Measurements from ENCODE around the gene SYT1.

The SYT1 gene

DNA sequence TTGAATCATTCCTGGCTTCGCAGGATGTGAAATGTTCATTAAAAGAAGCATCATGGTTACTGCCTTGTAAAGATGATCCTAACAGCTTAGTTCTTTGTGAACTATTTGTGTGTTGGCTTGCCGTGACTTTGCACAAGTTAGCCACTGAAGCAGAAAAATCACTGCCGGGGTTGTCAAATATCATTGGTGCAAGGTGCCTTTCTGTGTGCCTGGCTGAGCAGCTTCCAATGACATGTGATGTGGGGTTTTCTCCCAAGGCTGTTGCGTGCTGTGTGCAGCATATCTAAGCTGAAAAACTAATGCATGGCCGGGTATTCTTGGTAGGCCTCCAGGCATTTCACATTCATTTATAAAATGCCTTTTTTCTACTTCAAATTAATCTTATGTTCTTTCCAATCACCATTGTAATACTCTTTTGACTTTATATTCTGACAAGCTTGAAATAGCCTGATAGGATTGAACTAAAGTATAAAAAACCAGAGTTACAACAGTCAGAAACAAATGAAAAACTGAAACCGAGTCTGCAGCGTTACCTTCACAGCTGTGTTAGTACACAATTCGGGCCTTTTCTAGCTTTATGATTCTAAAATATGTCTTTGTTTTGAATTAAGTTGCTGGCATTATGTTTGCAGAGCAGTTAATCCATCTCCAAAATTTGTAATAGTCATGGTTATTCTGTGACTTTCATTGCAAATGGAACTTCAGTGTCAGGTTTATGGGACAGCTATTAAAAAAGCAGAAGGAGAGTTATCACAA, 222.1 kb downstream of the SYT1 start:
- TF ChIP-seq, protein P1, sequence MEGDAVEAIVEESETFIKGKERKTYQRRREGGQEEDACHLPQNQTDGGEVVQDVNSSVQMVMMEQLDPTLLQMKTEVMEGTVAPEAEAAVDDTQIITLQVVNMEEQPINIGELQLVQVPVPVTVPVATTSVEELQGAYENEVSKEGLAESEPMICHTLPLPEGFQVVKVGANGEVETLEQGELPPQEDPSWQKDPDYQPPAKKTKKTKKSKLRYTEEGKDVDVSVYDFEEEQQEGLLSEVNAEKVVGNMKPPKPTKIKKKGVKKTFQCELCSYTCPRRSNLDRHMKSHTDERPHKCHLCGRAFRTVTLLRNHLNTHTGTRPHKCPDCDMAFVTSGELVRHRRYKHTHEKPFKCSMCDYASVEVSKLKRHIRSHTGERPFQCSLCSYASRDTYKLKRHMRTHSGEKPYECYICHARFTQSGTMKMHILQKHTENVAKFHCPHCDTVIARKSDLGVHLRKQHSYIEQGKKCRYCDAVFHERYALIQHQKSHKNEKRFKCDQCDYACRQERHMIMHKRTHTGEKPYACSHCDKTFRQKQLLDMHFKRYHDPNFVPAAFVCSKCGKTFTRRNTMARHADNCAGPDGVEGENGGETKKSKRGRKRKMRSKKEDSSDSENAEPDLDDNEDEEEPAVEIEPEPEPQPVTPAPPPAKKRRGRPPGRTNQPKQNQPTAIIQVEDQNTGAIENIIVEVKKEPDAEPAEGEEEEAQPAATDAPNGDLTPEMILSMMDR (IDR thresholded peaks at IDR 0.05; ENCODE audit: low read depth, low read length), result no peak
- no peak overlapping the region for H3K4me3 ChIP-seq (ENCODE audit: low read depth, low read length)

DNA sequence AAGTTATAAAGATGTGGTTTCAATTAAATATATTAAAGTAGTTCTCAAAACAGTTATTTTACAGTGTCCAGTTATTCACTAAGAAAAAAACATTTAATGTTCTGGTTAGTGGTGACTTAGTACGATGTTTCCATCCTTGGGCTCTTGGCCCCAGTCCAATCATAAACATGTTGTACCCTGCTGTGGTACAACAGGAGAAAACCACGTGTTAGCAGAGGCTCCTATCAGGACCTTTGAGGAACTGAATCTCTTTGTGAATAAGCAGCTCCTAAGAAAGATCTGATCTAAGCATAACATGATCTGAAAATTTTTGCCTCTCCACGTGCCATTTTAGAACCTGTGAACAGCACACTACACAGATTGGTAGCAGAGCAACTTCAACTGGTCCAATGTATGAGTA, 234.0 kb downstream of the SYT1 start:
- TF ChIP-seq, protein P1 (IDR thresholded peaks at IDR 0.05; ENCODE audit: low read depth, low read length), result no peak
- H3K4me3 ChIP-seq (ENCODE audit: low read depth, low read length), result no peak overlapping the region

DNA sequence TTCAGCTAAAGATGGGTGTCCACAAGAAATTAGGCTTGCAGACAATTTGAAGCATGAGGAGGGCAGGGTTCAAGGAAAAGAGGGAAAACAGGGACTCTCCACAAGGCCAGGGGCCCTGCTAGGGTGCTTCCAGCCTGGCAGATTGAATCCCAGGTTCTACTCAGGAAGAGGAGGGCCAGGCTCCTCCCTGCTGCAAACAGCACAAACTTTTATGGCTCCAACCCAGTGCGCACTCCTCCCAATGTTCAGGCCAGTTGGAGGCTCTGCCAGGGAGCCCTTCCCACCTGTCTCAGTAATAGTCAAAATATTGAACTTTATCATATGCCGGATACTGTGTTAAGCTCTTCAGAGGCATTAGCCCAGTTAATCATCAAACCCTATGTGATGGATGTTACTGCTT, 244.4 kb downstream of the SYT1 start:
- no peak overlapping the region for H3K4me3 ChIP-seq (ENCODE audit: low read depth, low read length)
- TF ChIP-seq, protein P1 (IDR thresholded peaks at IDR 0.05; ENCODE audit: low read depth, low read length), result no peak

DNA sequence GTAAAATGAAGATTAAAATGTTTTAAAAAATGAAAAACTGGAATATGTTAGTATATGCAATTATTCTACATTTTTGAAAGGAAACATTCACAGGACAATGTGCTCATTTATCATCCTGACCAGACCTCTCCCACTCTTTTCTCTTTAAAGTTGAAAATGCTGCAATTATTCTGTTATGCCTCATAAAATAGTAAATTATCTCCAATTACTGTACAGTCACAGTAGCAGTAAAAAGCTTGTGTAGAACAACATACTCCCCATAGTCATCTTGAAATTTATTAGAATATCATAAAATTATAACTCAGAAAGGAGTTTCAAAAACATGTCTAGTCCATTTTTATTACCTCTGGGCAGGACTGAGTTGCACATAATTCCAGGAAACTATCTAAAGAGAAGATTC, 250.3 kb downstream of the SYT1 start:
- H3K4me3 ChIP-seq (ENCODE audit: low read depth, low read length), result no peak overlapping the region
- TF ChIP-seq, protein P1 (IDR thresholded peaks at IDR 0.05; ENCODE audit: low read depth, low read length), result no peak

DNA sequence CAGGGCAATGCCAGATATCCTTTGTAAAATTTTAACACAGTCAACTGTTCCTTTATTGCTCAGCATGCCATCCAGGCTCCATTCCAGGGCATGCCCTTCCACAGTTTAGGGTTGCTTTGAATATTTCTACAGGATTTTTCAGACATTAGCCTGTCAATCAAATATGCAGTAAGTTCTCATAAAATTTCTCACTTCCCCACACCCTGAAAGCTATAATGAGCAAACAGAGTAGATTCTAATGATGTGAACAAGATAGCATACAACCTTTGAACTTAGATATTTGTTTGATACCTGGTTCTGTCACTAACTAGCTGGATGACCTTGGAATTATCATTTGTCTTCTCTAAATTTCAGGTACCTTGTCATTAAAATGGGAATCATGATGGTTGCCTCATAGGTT, 251.2 kb downstream of the SYT1 start:
- H3K4me3 ChIP-seq (ENCODE audit: low read depth, low read length), result no peak overlapping the region
- TF ChIP-seq, protein P1 (IDR thresholded peaks at IDR 0.05; ENCODE audit: low read depth, low read length), result no peak

DNA sequence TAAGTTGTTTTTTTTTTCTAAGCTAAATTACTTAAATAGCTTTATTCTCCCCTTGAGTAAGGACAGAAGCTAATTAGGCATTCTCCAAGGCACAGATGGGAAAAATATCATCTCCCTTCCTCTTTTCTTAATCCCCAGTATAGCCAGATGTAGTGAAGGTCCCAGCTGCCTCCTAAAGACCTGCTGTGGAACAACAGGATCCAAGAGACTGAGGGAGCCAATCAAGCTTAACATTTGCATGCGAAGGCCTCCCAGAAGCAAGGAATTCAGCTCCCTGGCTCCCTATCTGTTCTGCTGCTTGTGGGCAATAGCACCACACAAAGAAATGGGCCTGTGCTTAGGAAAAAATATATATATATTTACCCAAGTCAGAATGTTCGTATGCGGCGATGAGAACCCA, 255.2 kb downstream of the SYT1 start:
- TF ChIP-seq, protein P1 (IDR thresholded peaks at IDR 0.05; ENCODE audit: low read depth, low read length), result no peak
- H3K4me3 ChIP-seq (ENCODE audit: low read depth, low read length), result no peak overlapping the region

DNA sequence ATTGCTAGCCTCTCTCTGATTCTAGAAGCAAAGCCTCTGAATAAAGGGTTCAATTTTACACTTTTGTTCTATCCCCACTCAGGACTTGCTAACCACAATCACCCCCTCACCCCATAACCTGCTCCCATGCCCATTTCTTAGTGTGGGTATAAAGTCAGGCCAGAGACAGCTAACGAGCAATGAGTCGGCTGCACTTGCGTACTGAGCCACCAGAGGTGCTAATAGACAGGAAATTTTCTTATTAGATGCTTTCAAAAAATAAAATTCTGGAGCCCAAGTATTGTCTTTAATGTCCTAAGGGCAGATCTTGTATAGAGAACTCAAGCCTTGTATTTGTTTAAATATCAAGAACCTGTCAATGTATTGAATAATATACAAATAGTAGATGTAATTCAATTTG, 256.9 kb downstream of the SYT1 start:
- H3K4me3 ChIP-seq (ENCODE audit: low read depth, low read length), result no peak overlapping the region
- TF ChIP-seq, protein P1 (IDR thresholded peaks at IDR 0.05; ENCODE audit: low read depth, low read length), result 0 out of 2 replicates have a peak, but pooled peaks have one; percentile 19

All from WI38 (cell line).